KMS-11 (cell line): ENCODE measurements around the gene DSG2.
A peak's percentile ranks its signal among the peaks of the same experiment; 100 is the strongest.

Experiments
- H2AFZ ChIP-seq: fragments of 200-600 bp; sonication (generic); 2 replicates; pipeline ENCODE4 v1.6.1; 2016; ENCODE audit warnings: antibody characterized with exemption, mixed run types, low read depth
- H3K27ac ChIP-seq: fragments of 200-600 bp; sonication (generic); 2 replicates; pipeline ENCODE4 v1.6.1; 2016; ENCODE audit warnings: mild to moderate bottlenecking, mixed run types
- H3K27me3 ChIP-seq: fragments of 200-600 bp; sonication (generic); 2 replicates; pipeline ENCODE4 v1.6.1; 2017; ENCODE audit warnings: mild to moderate bottlenecking, low read depth, mixed run types, moderate library complexity; ENCODE audit not compliant: insufficient read depth
- H3K36me3 ChIP-seq: fragments of 200-600 bp; sonication (generic); 2 replicates; pipeline ENCODE4 v1.6.1; 2017; ENCODE audit warnings: mild to moderate bottlenecking, mixed run types; ENCODE audit not compliant: insufficient read depth
- H3K4me1 ChIP-seq: fragments of 200-600 bp; sonication (generic); 2 replicates; pipeline ENCODE4 v1.6.1; 2016; ENCODE audit warnings: mild to moderate bottlenecking, low read depth, mixed run types; ENCODE audit not compliant: poor library complexity, severe bottlenecking
- H3K4me2 ChIP-seq: fragments of 200-600 bp; sonication (generic); 2 replicates; pipeline ENCODE4 v1.7.0; 2016; ENCODE audit warnings: mild to moderate bottlenecking, mixed run types
- H3K4me3 ChIP-seq: fragments of 200-600 bp; sonication (generic); IDR thresholded peaks from 2 replicates; pipeline ENCODE4 v1.6.1; 2017; ENCODE audit warnings: low read depth, low read length, mixed read lengths; ENCODE audit not compliant: insufficient read depth
- H3K79me2 ChIP-seq: fragments of 200-600 bp; sonication (generic); 2 replicates; pipeline ENCODE4 v1.6.1; 2016; ENCODE audit warnings: low read depth, mixed run types; ENCODE audit not compliant: insufficient read depth
- H3K9ac ChIP-seq: fragments of 200-600 bp; sonication (generic); 2 replicates; pipeline ENCODE4 v1.6.1; 2016; ENCODE audit warnings: mild to moderate bottlenecking, mixed run types
- H4K20me1 ChIP-seq: fragments of 200-600 bp; sonication (generic); 2 replicates; pipeline ENCODE4 v1.6.1; 2016; ENCODE audit warnings: mild to moderate bottlenecking, mixed run types; ENCODE audit not compliant: insufficient read depth
- TF ChIP-seq, protein P1 (sequence below): fragments of 200-600 bp; sonication (generic); conservative IDR thresholded peaks from 2 replicates; pipeline ENCODE4 v1.6.1; 2017; ENCODE audit warnings: low read depth, mild to moderate bottlenecking, antibody characterized with exemption, low read length, moderate library complexity, mixed read lengths

The DSG2 gene

DNA sequence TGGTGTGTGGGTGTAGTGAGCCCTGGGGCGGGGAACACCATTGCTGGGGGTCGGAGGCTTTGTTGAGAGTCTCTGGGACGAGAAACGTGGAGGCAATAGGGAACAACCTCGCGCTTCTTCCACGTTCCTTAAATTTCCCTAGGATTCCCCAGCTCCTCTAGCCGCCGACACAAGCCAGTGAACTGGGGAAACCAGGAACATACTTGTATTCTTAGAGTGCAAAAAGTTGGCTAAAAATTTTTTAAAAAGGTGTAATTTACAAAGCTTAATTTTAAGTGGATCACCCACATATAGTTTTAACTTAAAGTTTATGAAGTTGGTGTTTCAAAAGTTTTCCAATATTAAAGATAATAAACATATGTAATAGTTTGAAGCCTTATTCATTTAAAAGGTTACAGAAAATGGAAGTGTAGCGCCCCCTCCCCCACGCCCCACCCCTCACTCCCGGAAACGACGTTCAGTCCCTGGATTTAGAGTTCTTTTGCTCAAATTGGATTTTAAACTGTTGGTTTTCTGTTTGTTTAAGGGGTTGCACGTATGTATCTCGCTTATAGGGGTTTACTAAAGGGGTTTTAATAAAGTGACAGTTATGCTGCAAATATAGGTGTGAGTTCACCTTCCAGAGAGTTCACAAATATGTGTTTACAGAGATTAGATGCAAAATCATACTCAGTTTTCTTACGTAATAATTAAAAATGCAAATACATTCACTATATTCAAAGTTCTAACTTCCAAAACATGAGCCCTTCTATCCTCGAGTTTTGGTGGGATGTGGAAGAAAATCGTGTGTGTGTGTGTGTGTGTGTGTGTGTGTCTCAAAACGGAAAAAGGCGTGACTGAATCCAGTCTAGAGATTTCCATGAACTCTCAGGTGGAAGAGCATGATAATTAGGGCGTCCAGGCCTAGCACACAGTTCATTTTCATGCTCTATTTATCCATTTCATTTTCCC is 872 bp downstream of the DSG2 start:
- TF ChIP-seq, protein P1, sequence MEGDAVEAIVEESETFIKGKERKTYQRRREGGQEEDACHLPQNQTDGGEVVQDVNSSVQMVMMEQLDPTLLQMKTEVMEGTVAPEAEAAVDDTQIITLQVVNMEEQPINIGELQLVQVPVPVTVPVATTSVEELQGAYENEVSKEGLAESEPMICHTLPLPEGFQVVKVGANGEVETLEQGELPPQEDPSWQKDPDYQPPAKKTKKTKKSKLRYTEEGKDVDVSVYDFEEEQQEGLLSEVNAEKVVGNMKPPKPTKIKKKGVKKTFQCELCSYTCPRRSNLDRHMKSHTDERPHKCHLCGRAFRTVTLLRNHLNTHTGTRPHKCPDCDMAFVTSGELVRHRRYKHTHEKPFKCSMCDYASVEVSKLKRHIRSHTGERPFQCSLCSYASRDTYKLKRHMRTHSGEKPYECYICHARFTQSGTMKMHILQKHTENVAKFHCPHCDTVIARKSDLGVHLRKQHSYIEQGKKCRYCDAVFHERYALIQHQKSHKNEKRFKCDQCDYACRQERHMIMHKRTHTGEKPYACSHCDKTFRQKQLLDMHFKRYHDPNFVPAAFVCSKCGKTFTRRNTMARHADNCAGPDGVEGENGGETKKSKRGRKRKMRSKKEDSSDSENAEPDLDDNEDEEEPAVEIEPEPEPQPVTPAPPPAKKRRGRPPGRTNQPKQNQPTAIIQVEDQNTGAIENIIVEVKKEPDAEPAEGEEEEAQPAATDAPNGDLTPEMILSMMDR = no peak
- Histone ChIP-seq H3K36me3 (no peaks in the 10 kb centered on the region), H3K27ac (peak overlapping the region; percentile 62), H3K27me3 (no peaks in the 10 kb centered on the region), H3K4me3 (no peak overlapping the region), H4K20me1 (no peaks in the 10 kb centered on the region), H3K4me2 (peak overlapping the region; percentile 83), H3K9ac (peak overlapping the region; percentile 75), H2AFZ (peak overlapping the region; percentile 89), H3K4me1 (peaks cover 27% of the 10 kb centered on the region), H3K79me2 (peaks cover 40% of the 10 kb centered on the region; the same call in 1 of the 2 replicates)

DNA sequence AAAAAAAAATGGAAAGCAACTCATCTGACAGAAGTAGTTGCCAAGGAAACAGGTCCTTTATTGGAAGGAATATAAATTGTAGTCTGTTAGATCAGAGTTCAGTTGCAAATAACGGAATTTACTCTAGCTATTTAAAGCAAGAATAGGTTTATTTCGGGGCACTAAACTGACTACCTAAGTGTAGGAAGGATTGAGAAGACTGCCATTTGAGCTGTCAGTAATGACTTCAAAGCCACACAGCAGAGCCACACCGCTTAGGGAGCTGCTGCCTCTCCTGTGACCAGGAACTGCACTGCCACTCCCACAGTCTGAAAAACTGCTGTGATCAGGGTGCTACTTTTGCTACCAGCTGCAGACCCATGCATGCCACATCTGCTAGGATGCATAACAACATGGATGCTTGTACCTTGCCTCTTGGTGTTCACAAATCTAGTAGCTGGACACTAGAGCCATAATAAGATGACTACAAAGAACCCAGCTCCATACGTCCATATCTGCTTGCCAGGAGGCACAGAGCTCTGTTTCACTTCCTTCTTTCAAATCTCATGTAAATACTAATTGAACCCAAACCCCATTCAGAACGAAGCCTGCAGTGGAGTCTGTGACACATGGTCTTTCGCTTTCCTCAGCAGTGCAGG is 2.2 kb downstream of the DSG2 start:
- Histone ChIP-seq H3K79me2 (peaks cover 49% of the 10 kb centered on the region; the same call in 1 of the 2 replicates), H3K4me3 (no peak overlapping the region), H2AFZ (peak overlapping the region; percentile 45; the same call in 1 of the 2 replicates), H3K36me3 (no peaks in the 10 kb centered on the region), H3K4me2 (peak overlapping the region; percentile 83), H4K20me1 (no peaks in the 10 kb centered on the region), H3K27me3 (no peaks in the 10 kb centered on the region), H3K9ac (peak overlapping the region; percentile 28; the same call in 1 of the 2 replicates), H3K4me1 (peaks cover 27% of the 10 kb centered on the region), H3K27ac (peak overlapping the region; percentile 62)
- TF ChIP-seq, protein P1 = 0 out of 2 replicates have a peak, but pooled peaks have one; percentile 11

DNA sequence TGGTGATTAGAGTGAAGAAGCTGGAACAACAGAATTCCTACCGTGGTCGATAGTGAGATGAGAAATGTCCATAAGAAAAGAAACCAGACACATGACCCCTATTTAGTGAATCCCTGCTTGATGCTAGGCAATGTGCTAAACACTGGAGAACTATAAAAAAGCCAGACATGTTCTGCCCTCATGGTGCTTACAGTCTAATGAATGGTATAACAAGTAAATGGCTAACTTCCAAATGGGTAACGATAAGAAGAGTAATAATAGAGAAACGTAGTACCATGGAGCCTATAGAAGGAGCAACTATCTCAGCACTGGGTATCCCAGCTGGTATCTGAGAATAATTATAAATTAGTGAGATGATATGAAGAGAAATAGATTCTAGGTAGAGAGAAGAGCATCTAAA is 5.0 kb downstream of the DSG2 start:
- TF ChIP-seq, protein P1 = no peak
- Histone ChIP-seq H3K79me2 (peaks cover 65% of the 10 kb centered on the region; the same call in 1 of the 2 replicates), H3K27ac (no peak overlapping the region), H3K36me3 (no peaks in the 10 kb centered on the region), H2AFZ (no peak overlapping the region), H3K4me3 (no peak overlapping the region), H4K20me1 (no peaks in the 10 kb centered on the region), H3K27me3 (no peaks in the 10 kb centered on the region), H3K4me1 (peaks cover 27% of the 10 kb centered on the region), H3K9ac (no peak overlapping the region), H3K4me2 (no peak overlapping the region)

DNA sequence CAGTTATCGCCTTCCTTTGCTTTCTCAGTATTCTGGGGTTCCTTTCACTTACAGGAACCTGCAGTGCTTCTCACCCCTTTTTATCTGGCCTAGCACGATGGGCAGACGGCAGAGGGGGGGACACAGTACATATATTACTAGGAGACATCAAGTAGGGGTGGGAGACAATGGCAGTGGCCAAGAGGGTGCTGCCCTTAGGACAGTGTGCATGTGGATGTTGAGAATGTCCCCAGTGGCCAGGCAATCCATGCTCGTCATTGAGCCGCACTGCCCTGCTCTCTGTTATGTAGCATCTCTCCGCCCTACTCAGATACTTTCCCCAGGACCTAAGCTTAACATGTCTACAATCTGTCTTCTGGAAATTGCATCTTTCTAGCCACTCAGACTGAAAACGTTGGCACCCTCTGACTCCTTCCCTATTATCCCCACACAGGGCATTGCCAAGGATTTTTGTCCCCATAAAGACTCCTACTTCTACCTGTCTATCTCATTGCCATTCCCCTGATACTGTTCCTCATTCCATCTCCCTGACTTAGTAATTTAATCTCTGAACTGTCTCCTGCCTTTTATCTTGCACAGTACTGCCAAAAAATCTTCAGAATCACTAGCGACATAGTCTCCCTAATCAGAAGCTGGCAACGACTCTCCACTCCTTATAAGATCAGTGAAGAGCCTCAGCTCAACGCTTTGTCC is 6.6 kb downstream of the DSG2 start:
- H3K79me2 ChIP-seq = peaks cover 62% of the 10 kb centered on the region; the same call in 1 of the 2 replicates

More for the DNA sequence above, 6.6 kb downstream of the DSG2 start:
- peaks cover 22% of the 10 kb centered on the region for H3K4me1 ChIP-seq
- TF ChIP-seq, protein P1 = no peak
- no peak overlapping the region for H3K4me2 ChIP-seq
- H3K36me3 ChIP-seq = no peaks in the 10 kb centered on the region
- H2AFZ ChIP-seq = no peak overlapping the region
- H3K27ac ChIP-seq = no peak overlapping the region
- H3K9ac ChIP-seq = no peak overlapping the region
- no peaks in the 10 kb centered on the region for H3K27me3 ChIP-seq
- H3K4me3 ChIP-seq = no peak overlapping the region
- H4K20me1 ChIP-seq = no peaks in the 10 kb centered on the region
